ENCODE results near the gene ZKSCAN7. TPM values are rescaled to one million over a fixed set of nuclear protein-coding genes. Genes with fewer than 3 reads are reported as not detected.

Gene ZKSCAN7
- 5.3 and 6.9 TPM in 2 replicates for total RNA-seq

- DNase-seq (ENCODE audit: low read depth), result peak; percentile 9
- Histone ChIP-seq H3K27me3 (ENCODE audit: control insufficient read depth, insufficient read depth, low read length) (no peaks in the 10 kb centered on the region), H3K4me3 (ENCODE audit: low read depth, low read length) (peak within 1 kb of the TSS; percentile 62), H3K36me3 (ENCODE audit: control insufficient read depth, insufficient read depth, low read length) (peaks cover 2% of the 10 kb centered on the region)
- TF ChIP-seq CTCF (IDR thresholded peaks at IDR 0.05; ENCODE audit: insufficient read depth, low read length, poor library complexity, severe bottlenecking), result no peak
Measured at GRCh38 chr3:44554626-44555592, at the start of gene ZKSCAN7. Gene ZKSCAN7, plus strand, starts transcription at chr3:44555193. Its CDS starts 1,855 bp downstream, at chr3:44557048.

DNA sequence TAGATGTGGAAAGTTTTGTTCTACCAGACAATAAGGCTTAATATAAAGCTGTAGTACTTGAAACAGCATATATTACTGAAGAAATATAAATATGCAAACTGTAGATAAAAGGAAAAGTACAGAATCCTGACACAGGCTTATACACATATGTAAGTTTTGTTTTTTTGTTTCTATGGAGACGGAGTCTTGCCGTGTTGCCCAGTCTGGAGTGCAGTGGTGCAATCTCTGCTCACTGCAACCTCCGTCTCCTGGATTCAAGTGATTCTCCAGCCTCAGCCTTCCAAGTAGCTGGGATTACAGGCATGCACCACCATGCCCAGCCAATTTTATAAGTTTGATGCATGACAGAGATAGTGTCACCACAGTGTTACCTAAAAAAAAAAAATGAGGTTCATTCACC lies 48.4 kb upstream of the ZKSCAN7 start:
- Histone ChIP-seq H3K36me3 (ENCODE audit: control insufficient read depth, insufficient read depth, low read length) (no peaks in the 10 kb centered on the region), H3K27me3 (ENCODE audit: control insufficient read depth, insufficient read depth, low read length) (no peaks in the 10 kb centered on the region), H3K4me3 (ENCODE audit: low read depth, low read length) (no peak overlapping the region)
- no peak for TF ChIP-seq CTCF (IDR thresholded peaks at IDR 0.05; ENCODE audit: insufficient read depth, low read length, poor library complexity, severe bottlenecking)
- no peak for DNase-seq (ENCODE audit: low read depth)

- no peaks in the 10 kb centered on the region for H3K36me3 ChIP-seq (ENCODE audit: control insufficient read depth, insufficient read depth, low read length)
- no peak overlapping the region for H3K4me3 ChIP-seq (ENCODE audit: low read depth, low read length)
- H3K27me3 ChIP-seq (ENCODE audit: control insufficient read depth, insufficient read depth, low read length), result no peaks in the 10 kb centered on the region
- DNase-seq (ENCODE audit: low read depth), result no peak
- TF ChIP-seq CTCF (IDR thresholded peaks at IDR 0.05; ENCODE audit: insufficient read depth, low read length, poor library complexity, severe bottlenecking), result no peak
Measured at GRCh38 chr3:44506961-44507360, 48.0 kb upstream of the ZKSCAN7 start.

DNA sequence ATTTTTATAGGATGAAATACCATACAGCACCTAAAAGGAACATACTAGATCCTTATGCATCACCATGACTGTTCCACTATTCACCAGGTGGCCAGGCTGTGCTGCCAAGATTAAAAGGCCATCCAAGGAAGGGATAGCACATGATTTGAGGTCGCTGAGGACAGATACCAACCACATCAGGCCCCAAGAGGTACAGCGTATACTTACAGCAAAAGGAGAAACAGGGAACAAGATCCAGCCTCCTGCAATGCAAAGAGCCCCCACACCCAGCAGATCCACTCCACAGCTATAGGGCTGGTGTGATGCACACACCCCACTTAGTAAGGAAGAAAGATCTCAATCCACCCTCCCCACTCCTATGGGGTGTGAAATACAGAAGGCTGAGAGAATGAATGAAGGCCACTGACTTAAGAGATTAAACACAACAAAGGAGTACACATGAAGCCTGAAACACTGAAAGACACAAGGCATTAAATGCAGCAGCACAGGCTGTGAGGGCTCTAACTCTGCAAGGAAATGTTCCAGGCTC lies 45.5 kb upstream of the ZKSCAN7 start:
- no peak for DNase-seq (ENCODE audit: low read depth)
- H3K4me3 ChIP-seq (ENCODE audit: low read depth, low read length), result peak overlapping the region; percentile 75
- H3K27me3 ChIP-seq (ENCODE audit: control insufficient read depth, insufficient read depth, low read length), result no peaks in the 10 kb centered on the region
- TF ChIP-seq CTCF (IDR thresholded peaks at IDR 0.05; ENCODE audit: insufficient read depth, low read length, poor library complexity, severe bottlenecking), result no peak
- H3K36me3 ChIP-seq (ENCODE audit: control insufficient read depth, insufficient read depth, low read length), result no peaks in the 10 kb centered on the region

DNA sequence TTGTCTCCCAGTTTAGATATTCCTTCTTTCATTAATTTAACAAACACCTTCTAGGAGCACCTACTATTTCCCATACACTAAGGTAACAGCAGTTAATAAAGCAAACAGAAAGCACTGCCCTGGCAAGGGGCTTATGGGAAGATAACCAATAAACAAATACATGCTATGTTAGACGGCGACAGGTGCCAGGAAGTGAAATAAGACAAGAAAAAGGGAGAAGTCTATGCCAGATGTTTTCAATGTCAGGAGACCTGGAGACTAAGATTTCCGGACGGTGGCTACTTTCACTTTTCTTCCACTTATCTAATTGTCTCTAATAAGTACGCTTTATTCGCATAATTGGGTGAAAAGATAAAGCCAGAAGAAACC lies 45.0 kb upstream of the ZKSCAN7 start:
- TF ChIP-seq CTCF (IDR thresholded peaks at IDR 0.05; ENCODE audit: insufficient read depth, low read length, poor library complexity, severe bottlenecking), result no peak
- no peaks in the 10 kb centered on the region for H3K36me3 ChIP-seq (ENCODE audit: control insufficient read depth, insufficient read depth, low read length)
- no peak for DNase-seq (ENCODE audit: low read depth)
- peak overlapping the region; percentile 75 for H3K4me3 ChIP-seq (ENCODE audit: low read depth, low read length)
- no peaks in the 10 kb centered on the region for H3K27me3 ChIP-seq (ENCODE audit: control insufficient read depth, insufficient read depth, low read length)
